GM23338 (cell line): ENCODE data around the gene TSSC4.

Experiments used
- CREB1 ChIP-seq: fragments of 250-450 bp; sonication (Bioruptor Pico); IDR thresholded peaks from 2 replicates; pipeline ENCODE4 v1.5.0; 2020; ENCODE audit warnings: low read depth, mild to moderate bottlenecking, moderate library complexity
- EZH2 ChIP-seq: fragments of 200-600 bp; sonication (generic); IDR thresholded peaks from one replicate; pipeline ENCODE4 v1.8.0; 2017; ENCODE audit warnings: antibody characterized with exemption, mild to moderate bottlenecking, low read depth; ENCODE audit not compliant: unreplicated experiment
- EZH2phosphoT487 ChIP-seq: fragments of 200-600 bp; sonication (generic); IDR thresholded peaks from one replicate; pipeline ENCODE4 v1.8.1; 2018; ENCODE audit warnings: antibody characterized with exemption; ENCODE audit not compliant: unreplicated experiment
- JUNB ChIP-seq: IDR thresholded peaks from one replicate; pipeline ENCODE4 v1.6.1; 2016; ENCODE audit warnings: antibody characterized with exemption; ENCODE audit not compliant: unreplicated experiment
- NANOG ChIP-seq: IDR thresholded peaks from 2 replicates; pipeline ENCODE4 v1.6.1; 2016; ENCODE audit warnings: antibody characterized with exemption, borderline replicate concordance
- POLR2AphosphoS5 ChIP-seq: IDR thresholded peaks from 2 replicates; pipeline ENCODE4 v1.6.1; 2016; ENCODE audit warnings: antibody characterized with exemption, low read depth
- STAT1 ChIP-seq: IDR thresholded peaks from one replicate; pipeline ENCODE4 v1.6.1; 2016; ENCODE audit warnings: antibody characterized with exemption; ENCODE audit not compliant: unreplicated experiment
- ZNF114 ChIP-seq: fragments of 250-450 bp; sonication (Bioruptor Pico); IDR thresholded peaks from 2 replicates; pipeline ENCODE4 v1.5.0; 2020; ENCODE audit warnings: mild to moderate bottlenecking, moderate library complexity
- TF ChIP-seq, protein P1 (sequence below), 2 experiments: fragments of 200-600 bp in 1 of 2; sonication (generic) in 1 of 2; conservative IDR thresholded peaks; 2 replicates each; pipeline versions ENCODE4 v1.5.1 to v1.6.1; 2016 to 2017; ENCODE audit warnings: antibody characterized with exemption in 2 of 2, low read depth in 2 of 2, mild to moderate bottlenecking in 2 of 2, moderate library complexity in 1 of 2
- TF ChIP-seq, protein P2 (sequence below): IDR thresholded peaks from one replicate; pipeline ENCODE4 v1.6.1; 2018; ENCODE audit warnings: antibody characterized with exemption; ENCODE audit not compliant: unreplicated experiment
- TF ChIP-seq, protein P3 (sequence below): IDR thresholded peaks from 2 replicates; pipeline ENCODE4 v1.6.1; 2016; ENCODE audit warnings: antibody characterized with exemption
- TF ChIP-seq, protein P4 (sequence below): fragments of 250-450 bp; sonication (Bioruptor Pico); IDR thresholded peaks from 2 replicates; pipeline ENCODE4 v1.5.0; 2020; ENCODE audit warnings: mild to moderate bottlenecking, moderate library complexity

DNA sequence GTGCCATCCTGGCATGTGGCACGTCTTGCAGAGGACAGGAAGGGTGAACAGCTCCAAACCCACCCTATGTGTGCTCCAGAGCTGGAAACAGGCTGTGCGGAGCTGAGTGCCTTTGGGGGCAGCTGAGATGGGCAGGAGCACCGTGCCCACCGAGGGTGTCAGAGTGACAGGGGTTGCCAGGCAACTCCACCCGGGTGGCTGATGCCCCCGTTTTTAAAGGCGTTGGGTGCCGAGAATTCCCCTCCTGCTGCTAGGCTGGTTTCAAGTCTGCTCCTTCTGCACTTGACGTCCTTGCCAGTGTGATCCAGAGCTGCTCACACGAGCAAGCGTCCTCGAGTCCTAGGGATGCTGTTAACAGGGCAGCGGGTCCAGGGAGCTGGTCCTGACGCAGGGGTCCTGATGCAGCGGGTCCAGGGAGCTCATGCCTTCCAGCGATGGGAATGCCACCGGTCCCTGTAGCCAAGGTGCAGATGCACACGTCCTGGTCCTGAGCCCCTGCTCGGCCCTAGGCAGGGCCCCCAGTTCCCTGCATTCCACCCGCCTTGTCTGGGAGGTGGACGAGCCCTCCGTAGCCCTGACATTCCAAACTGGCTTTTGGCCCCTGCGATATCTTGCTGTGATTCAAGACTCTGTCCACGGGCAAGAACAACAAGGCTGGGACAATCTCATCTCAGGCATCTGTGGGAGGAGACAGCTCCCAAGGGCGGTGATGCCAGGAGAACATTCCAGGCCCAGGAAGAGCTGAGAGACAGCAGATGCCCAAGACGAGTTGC is 49.2 kb downstream of the TSSC4 start:
- TF ChIP-seq CREB1 (CRISPR knock-in tag) (no peak), EZH2 (no peak), NANOG (no peak), JUNB (no peak), EZH2phosphoT487 (no peak), STAT1 (no peak), POLR2AphosphoS5 (no peak), ZNF114 (no peak)
- TF ChIP-seq, protein P1, sequence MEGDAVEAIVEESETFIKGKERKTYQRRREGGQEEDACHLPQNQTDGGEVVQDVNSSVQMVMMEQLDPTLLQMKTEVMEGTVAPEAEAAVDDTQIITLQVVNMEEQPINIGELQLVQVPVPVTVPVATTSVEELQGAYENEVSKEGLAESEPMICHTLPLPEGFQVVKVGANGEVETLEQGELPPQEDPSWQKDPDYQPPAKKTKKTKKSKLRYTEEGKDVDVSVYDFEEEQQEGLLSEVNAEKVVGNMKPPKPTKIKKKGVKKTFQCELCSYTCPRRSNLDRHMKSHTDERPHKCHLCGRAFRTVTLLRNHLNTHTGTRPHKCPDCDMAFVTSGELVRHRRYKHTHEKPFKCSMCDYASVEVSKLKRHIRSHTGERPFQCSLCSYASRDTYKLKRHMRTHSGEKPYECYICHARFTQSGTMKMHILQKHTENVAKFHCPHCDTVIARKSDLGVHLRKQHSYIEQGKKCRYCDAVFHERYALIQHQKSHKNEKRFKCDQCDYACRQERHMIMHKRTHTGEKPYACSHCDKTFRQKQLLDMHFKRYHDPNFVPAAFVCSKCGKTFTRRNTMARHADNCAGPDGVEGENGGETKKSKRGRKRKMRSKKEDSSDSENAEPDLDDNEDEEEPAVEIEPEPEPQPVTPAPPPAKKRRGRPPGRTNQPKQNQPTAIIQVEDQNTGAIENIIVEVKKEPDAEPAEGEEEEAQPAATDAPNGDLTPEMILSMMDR (conservative IDR thresholded peaks at IDR 0.05; ENCODE audit: low read depth in 2 of 2): no peak
- TF ChIP-seq, protein P2, sequence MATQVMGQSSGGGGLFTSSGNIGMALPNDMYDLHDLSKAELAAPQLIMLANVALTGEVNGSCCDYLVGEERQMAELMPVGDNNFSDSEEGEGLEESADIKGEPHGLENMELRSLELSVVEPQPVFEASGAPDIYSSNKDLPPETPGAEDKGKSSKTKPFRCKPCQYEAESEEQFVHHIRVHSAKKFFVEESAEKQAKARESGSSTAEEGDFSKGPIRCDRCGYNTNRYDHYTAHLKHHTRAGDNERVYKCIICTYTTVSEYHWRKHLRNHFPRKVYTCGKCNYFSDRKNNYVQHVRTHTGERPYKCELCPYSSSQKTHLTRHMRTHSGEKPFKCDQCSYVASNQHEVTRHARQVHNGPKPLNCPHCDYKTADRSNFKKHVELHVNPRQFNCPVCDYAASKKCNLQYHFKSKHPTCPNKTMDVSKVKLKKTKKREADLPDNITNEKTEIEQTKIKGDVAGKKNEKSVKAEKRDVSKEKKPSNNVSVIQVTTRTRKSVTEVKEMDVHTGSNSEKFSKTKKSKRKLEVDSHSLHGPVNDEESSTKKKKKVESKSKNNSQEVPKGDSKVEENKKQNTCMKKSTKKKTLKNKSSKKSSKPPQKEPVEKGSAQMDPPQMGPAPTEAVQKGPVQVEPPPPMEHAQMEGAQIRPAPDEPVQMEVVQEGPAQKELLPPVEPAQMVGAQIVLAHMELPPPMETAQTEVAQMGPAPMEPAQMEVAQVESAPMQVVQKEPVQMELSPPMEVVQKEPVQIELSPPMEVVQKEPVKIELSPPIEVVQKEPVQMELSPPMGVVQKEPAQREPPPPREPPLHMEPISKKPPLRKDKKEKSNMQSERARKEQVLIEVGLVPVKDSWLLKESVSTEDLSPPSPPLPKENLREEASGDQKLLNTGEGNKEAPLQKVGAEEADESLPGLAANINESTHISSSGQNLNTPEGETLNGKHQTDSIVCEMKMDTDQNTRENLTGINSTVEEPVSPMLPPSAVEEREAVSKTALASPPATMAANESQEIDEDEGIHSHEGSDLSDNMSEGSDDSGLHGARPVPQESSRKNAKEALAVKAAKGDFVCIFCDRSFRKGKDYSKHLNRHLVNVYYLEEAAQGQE: no peak
- TF ChIP-seq, protein P3, sequence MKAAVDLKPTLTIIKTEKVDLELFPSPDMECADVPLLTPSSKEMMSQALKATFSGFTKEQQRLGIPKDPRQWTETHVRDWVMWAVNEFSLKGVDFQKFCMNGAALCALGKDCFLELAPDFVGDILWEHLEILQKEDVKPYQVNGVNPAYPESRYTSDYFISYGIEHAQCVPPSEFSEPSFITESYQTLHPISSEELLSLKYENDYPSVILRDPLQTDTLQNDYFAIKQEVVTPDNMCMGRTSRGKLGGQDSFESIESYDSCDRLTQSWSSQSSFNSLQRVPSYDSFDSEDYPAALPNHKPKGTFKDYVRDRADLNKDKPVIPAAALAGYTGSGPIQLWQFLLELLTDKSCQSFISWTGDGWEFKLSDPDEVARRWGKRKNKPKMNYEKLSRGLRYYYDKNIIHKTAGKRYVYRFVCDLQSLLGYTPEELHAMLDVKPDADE: no peak
- TF ChIP-seq, protein P4, sequence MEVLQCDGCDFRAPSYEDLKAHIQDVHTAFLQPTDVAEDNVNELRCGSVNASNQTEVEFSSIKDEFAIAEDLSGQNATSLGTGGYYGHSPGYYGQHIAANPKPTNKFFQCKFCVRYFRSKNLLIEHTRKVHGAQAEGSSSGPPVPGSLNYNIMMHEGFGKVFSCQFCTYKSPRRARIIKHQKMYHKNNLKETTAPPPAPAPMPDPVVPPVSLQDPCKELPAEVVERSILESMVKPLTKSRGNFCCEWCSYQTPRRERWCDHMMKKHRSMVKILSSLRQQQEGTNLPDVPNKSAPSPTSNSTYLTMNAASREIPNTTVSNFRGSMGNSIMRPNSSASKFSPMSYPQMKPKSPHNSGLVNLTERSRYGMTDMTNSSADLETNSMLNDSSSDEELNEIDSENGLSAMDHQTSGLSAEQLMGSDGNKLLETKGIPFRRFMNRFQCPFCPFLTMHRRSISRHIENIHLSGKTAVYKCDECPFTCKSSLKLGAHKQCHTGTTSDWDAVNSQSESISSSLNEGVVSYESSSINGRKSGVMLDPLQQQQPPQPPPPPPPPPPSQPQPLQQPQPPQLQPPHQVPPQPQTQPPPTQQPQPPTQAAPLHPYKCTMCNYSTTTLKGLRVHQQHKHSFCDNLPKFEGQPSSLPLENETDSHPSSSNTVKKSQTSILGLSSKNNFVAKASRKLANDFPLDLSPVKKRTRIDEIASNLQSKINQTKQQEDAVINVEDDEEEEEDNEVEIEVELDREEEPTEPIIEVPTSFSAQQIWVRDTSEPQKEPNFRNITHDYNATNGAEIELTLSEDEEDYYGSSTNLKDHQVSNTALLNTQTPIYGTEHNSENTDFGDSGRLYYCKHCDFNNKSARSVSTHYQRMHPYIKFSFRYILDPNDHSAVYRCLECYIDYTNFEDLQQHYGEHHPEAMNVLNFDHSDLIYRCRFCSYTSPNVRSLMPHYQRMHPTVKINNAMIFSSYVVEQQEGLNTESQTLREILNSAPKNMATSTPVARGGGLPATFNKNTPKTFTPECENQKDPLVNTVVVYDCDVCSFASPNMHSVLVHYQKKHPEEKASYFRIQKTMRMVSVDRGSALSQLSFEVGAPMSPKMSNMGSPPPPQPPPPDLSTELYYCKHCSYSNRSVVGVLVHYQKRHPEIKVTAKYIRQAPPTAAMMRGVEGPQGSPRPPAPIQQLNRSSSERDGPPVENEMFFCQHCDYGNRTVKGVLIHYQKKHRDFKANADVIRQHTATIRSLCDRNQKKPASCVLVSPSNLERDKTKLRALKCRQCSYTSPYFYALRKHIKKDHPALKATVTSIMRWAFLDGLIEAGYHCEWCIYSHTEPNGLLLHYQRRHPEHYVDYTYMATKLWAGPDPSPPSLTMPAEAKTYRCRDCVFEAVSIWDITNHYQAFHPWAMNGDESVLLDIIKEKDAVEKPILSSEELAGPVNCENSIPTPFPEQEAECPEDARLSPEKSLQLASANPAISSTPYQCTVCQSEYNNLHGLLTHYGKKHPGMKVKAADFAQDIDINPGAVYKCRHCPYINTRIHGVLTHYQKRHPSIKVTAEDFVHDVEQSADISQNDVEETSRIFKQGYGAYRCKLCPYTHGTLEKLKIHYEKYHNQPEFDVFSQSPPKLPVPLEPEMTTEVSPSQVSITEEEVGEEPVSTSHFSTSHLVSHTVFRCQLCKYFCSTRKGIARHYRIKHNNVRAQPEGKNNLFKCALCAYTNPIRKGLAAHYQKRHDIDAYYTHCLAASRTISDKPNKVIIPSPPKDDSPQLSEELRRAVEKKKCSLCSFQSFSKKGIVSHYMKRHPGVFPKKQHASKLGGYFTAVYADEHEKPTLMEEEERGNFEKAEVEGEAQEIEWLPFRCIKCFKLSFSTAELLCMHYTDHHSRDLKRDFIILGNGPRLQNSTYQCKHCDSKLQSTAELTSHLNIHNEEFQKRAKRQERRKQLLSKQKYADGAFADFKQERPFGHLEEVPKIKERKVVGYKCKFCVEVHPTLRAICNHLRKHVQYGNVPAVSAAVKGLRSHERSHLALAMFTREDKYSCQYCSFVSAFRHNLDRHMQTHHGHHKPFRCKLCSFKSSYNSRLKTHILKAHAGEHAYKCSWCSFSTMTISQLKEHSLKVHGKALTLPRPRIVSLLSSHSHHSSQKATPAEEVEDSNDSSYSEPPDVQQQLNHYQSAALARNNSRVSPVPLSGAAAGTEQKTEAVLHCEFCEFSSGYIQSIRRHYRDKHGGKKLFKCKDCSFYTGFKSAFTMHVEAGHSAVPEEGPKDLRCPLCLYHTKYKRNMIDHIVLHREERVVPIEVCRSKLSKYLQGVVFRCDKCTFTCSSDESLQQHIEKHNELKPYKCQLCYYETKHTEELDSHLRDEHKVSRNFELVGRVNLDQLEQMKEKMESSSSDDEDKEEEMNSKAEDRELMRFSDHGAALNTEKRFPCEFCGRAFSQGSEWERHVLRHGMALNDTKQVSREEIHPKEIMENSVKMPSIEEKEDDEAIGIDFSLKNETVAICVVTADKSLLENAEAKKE: no peak
